B cell (primary cell): Measurements from ENCODE around the gene SGPP2.

Experiments
- CTCF ChIP-seq: fragments of 200-600 bp; IDR thresholded peaks from one replicate; pipeline ENCODE4 v1.8.0; 2022; ENCODE audit warnings: antibody characterized with exemption, mild to moderate bottlenecking
- EZH2 ChIP-seq: IDR thresholded peaks from 2 replicates; pipeline ENCODE4 v1.6.1; 2012; ENCODE audit warnings: borderline replicate concordance, low read depth, mild to moderate bottlenecking, moderate library complexity, low read length; ENCODE audit not compliant: insufficient read depth, poor library complexity, severe bottlenecking

DNA sequence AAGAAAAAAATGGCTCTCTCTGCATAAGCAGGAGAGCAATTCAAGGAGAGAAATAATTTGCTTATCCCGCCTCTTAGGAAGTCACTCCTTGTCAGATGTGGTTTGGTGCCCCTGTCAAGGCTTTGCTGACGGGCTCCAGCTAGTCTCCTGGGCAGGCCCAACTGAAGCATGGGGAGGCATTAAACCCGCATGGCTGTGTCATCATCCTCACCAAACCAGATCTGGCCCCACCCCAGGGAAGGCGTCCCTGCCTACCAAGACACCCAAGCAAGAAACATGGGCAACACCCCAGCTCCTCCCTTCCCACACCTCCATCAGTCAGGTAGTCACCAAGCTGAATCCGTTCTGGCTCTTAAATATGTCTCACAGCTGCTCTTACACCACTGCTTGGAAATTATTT, 108.0 kb downstream of the SGPP2 start:
- TF ChIP-seq CTCF (no peak), EZH2 (no peak)
